Mesenchymal stem cell (in vitro differentiated cells and primary cell): ENCODE measurements around the gene GTF3C1.

Experiments
- DNase-seq: peaks from one replicate; pipeline ENCODE4 v3.0.0-alpha.2; 2013
- H2AFZ ChIP-seq: one replicate; pipeline ENCODE4 v1.6.1; 2013; ENCODE audit warnings: low read depth, mild to moderate bottlenecking, control low read depth, inconsistent platforms, low read length, moderate library complexity
- H2AK5ac ChIP-seq: 2 replicates; pipeline ENCODE4 v1.6.1; 2013; ENCODE audit warnings: low read length, moderate library complexity, mild to moderate bottlenecking, inconsistent platforms; ENCODE audit not compliant: severe bottlenecking
- H2BK120ac ChIP-seq: one replicate; pipeline ENCODE4 v1.6.1; 2013; ENCODE audit warnings: low read depth, mild to moderate bottlenecking, inconsistent platforms, low read length, moderate library complexity
- H2BK12ac ChIP-seq, 2 experiments: one replicate each; pipeline ENCODE4 v1.6.1; 2013; ENCODE audit warnings: inconsistent platforms in 2 of 2, low read length in 2 of 2, mild to moderate bottlenecking in 2 of 2, moderate library complexity in 2 of 2, control low read depth in 1 of 2
- H2BK15ac ChIP-seq: one replicate; pipeline ENCODE4 v1.6.1; 2013; ENCODE audit warnings: mild to moderate bottlenecking, low read depth, inconsistent platforms; ENCODE audit not compliant: poor library complexity, severe bottlenecking
- H2BK5ac ChIP-seq: 2 replicates; pipeline ENCODE4 v1.6.1; 2013; ENCODE audit warnings: low read depth, mild to moderate bottlenecking, low read length, control low read depth, inconsistent platforms; ENCODE audit not compliant: poor library complexity, severe bottlenecking
- H3K14ac ChIP-seq, 2 experiments: one replicate each; pipeline ENCODE4 v1.6.1; 2013; ENCODE audit warnings: inconsistent platforms in 2 of 2, low read length in 2 of 2, control low read depth in 1 of 2, mild to moderate bottlenecking in 1 of 2, moderate library complexity in 1 of 2
- H3K18ac ChIP-seq, 2 experiments: one replicate each; pipeline ENCODE4 v1.6.1; 2013; ENCODE audit warnings: inconsistent platforms in 2 of 2, low read length in 2 of 2, control low read depth in 1 of 2, low read depth in 1 of 2, mild to moderate bottlenecking in 1 of 2
- H3K23ac ChIP-seq, 2 experiments: one replicate each; pipeline ENCODE4 v1.6.1; 2013; ENCODE audit warnings: inconsistent platforms in 2 of 2, low read length in 2 of 2, mild to moderate bottlenecking in 2 of 2, moderate library complexity in 2 of 2, control low read depth in 1 of 2
- H3K27ac ChIP-seq: 2 replicates; pipeline ENCODE4 v1.5.1; 2013; ENCODE audit warnings: mild to moderate bottlenecking, moderate library complexity, low read length, control low read depth, inconsistent platforms; ENCODE audit not compliant: poor library complexity, severe bottlenecking
- H3K27me3 ChIP-seq, 2 experiments: 2 replicates each; pipeline versions ENCODE4 v1.6.1 to v1.7.0; 2013; ENCODE audit warnings: low read length in 2 of 2, mild to moderate bottlenecking in 2 of 2, moderate library complexity in 2 of 2, control low read depth in 1 of 2, inconsistent platforms in 1 of 2; ENCODE audit not compliant: control insufficient read depth in 1 of 2, insufficient read depth in 1 of 2
- H3K36me3 ChIP-seq, 2 experiments: 2 replicates each; pipeline versions ENCODE4 v1.6.1 to v1.7.0; 2013; ENCODE audit warnings: low read length in 2 of 2, control low read depth in 1 of 2, inconsistent platforms in 1 of 2, low read depth in 1 of 2, mild to moderate bottlenecking in 1 of 2; ENCODE audit not compliant: insufficient read depth in 2 of 2, control insufficient read depth in 1 of 2
- H3K4ac ChIP-seq, 2 experiments: one replicate each; pipeline ENCODE4 v1.6.1; 2013; ENCODE audit warnings: inconsistent platforms in 2 of 2, low read length in 2 of 2, mild to moderate bottlenecking in 2 of 2, moderate library complexity in 2 of 2, control low read depth in 1 of 2, low read depth in 1 of 2
- H3K4me1 ChIP-seq: 2 replicates; pipeline ENCODE4 v1.6.1; 2013; ENCODE audit warnings: low read depth, low read length, control low read depth; ENCODE audit not compliant: control insufficient read depth, insufficient read depth
- H3K4me2 ChIP-seq: 2 replicates; pipeline ENCODE4 v1.6.1; 2013; ENCODE audit warnings: low read length, mild to moderate bottlenecking, inconsistent platforms; ENCODE audit not compliant: poor library complexity, severe bottlenecking
- H3K4me3 ChIP-seq, 2 experiments: 2 replicates each; pipeline versions ENCODE4 v1.5.1 to v1.7.0; 2013; ENCODE audit warnings: low read length in 2 of 2, mild to moderate bottlenecking in 2 of 2, control low read depth in 1 of 2, low read depth in 1 of 2; ENCODE audit not compliant: insufficient read depth in 1 of 2
- H3K79me1 ChIP-seq: replicated peaks from 2 replicates; pipeline ENCODE4 v1.6.1; 2013; ENCODE audit warnings: mild to moderate bottlenecking, control low read depth, low read length, inconsistent platforms; ENCODE audit not compliant: poor library complexity, severe bottlenecking
- H3K9ac ChIP-seq: 2 replicates; pipeline ENCODE4 v1.7.0; 2013; ENCODE audit warnings: mild to moderate bottlenecking, low read length, moderate library complexity
- H3K9me3 ChIP-seq: 2 replicates; pipeline ENCODE4 v1.7.0; 2013; ENCODE audit warnings: mild to moderate bottlenecking, low read length; ENCODE audit not compliant: control insufficient read depth
- H4K8ac ChIP-seq: one replicate; pipeline ENCODE4 v1.6.1; 2013; ENCODE audit warnings: inconsistent platforms, mild to moderate bottlenecking, low read length, moderate library complexity
- H4K91ac ChIP-seq: one replicate; pipeline ENCODE4 v1.6.1; 2013; ENCODE audit warnings: mild to moderate bottlenecking, low read length, inconsistent platforms
- WGBS: methylation state at CpG from one replicate; pipeline ENCODE4 v1.1.7; 2013; ENCODE audit warnings: mixed read lengths; 5-methylcytosine and 5-hydroxymethylcytosine counted together

GTF3C1 gene

DNA sequence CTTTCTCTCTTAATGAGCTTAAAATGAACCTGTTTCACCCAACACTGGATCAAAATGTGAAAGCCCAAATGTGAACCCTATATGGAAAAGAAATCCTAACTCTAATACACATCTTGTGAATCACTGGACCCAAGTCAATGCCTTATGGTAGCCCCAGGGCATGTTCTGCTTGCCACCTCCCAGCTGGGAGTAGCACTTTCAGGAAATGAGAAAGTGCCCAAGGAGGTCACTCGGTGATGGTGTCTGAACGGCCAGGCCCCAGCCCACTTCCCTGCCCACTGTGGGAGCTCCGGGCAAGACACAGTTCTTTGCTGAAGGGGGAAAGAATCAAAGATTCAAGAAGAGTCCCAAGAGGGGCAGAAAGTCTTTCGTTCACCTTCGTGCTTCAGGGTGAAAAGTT lies 46.1 kb downstream of the GTF3C1 start:
- Histone ChIP-seq H3K27me3 (no peaks in the 10 kb centered on the region), H2BK5ac (no peak overlapping the region), H2BK12ac (no peak overlapping the region), H3K9ac (no peak overlapping the region), H3K4ac (no peak overlapping the region), H2BK120ac (no peak overlapping the region), H3K14ac (no peak overlapping the region), H4K91ac (no peak overlapping the region), H2AK5ac (no peak overlapping the region), H3K23ac (no peak overlapping the region), H3K9me3 (no peaks in the 10 kb centered on the region), H2BK15ac (no peak overlapping the region), H2AFZ (no peak overlapping the region), H3K79me1 (peaks cover 11% of the 10 kb centered on the region), H3K36me3 (peaks cover 86 to 99% of the 10 kb centered on the region in 2 experiments), H3K4me3 (no peak overlapping the region), H3K18ac (no peak overlapping the region), H4K8ac (no peak overlapping the region), H3K4me1 (peaks cover 2% of the 10 kb centered on the region), H3K4me2 (no peak overlapping the region), H3K27ac (no peak overlapping the region)
- 76% methylated on average over 5 of the region's 5 CpGs for WGBS
- no peak for DNase-seq

- Histone ChIP-seq H3K27me3 (no peaks in the 10 kb centered on the region), H2AFZ (no peak overlapping the region), H3K4me1 (peaks cover 4% of the 10 kb centered on the region), H3K23ac (no peak overlapping the region), H3K36me3 (peaks cover 78 to 99% of the 10 kb centered on the region in 2 experiments), H3K4me3 (no peak overlapping the region), H3K79me1 (peaks cover 14% of the 10 kb centered on the region), H3K9ac (no peak overlapping the region), H2AK5ac (no peak overlapping the region), H3K4me2 (no peak overlapping the region), H2BK15ac (no peak overlapping the region), H2BK5ac (no peak overlapping the region), H2BK120ac (no peak overlapping the region), H3K18ac (no peak overlapping the region), H3K27ac (no peak overlapping the region), H3K4ac (no peak overlapping the region), H3K14ac (no peak overlapping the region), H3K9me3 (no peaks in the 10 kb centered on the region), H2BK12ac (no peak overlapping the region), H4K8ac (no peak overlapping the region), H4K91ac (no peak overlapping the region)
- DNase-seq: no peak
- 98% methylated on average over 3 of the region's 3 CpGs for WGBS
These were observed 48.9 kb downstream of the GTF3C1 start for GRCh38 chr16:27500801-27501200.

DNA sequence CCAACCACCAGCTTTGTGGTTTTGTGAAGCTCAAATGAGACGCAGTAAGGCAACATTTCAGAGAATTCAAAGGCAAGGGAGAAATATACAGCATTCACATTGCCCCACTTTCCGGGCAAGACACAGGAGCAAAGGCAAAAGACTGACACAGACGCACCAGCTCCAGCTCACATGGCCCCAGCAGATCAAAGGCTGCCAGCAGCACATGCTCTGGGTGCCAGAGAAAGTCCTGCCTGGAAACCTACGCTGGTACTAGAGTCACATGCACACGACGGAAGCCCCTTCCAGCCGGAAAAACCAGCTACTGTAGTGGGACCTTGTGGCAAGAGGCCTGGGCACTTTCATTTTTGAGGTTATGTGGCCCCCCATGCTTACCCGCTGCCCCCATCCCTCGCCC lies 50.1 kb downstream of the GTF3C1 start:
- H3K9me3 ChIP-seq: no peaks in the 10 kb centered on the region
- H3K18ac ChIP-seq: no peak overlapping the region
- H3K14ac ChIP-seq: no peak overlapping the region
- no peak overlapping the region for H3K4me3 ChIP-seq
- H2BK5ac ChIP-seq: no peak overlapping the region
- no peak overlapping the region for H2BK12ac ChIP-seq
- no peak overlapping the region for H2BK120ac ChIP-seq
- H4K8ac ChIP-seq: no peak overlapping the region
- peaks cover 19% of the 10 kb centered on the region for H3K79me1 ChIP-seq
- H3K9ac ChIP-seq: no peak overlapping the region
- H3K36me3 ChIP-seq: peaks cover 81 to 99% of the 10 kb centered on the region in 2 experiments
- H3K23ac ChIP-seq: no peak overlapping the region
- H3K27me3 ChIP-seq: no peaks in the 10 kb centered on the region
- 96% methylated on average over 8 of the region's 9 CpGs for WGBS
- no peak for DNase-seq
- H2AK5ac ChIP-seq: no peak overlapping the region
- no peak overlapping the region for H2AFZ ChIP-seq
- H3K4me1 ChIP-seq: peaks cover 6% of the 10 kb centered on the region
- no peak overlapping the region for H3K4me2 ChIP-seq
- H3K4ac ChIP-seq: no peak overlapping the region
- H2BK15ac ChIP-seq: no peak overlapping the region
- no peak overlapping the region for H3K27ac ChIP-seq
- no peak overlapping the region for H4K91ac ChIP-seq

- 97% methylated on average over 14 of the region's 14 CpGs for WGBS
- no peak overlapping the region for H2AFZ ChIP-seq
- H3K27me3 ChIP-seq: no peaks in the 10 kb centered on the region
- H4K91ac ChIP-seq: no peak overlapping the region
- no peak overlapping the region for H3K4me2 ChIP-seq
- no peak overlapping the region for H3K18ac ChIP-seq
- H3K4me1 ChIP-seq: peaks cover 6% of the 10 kb centered on the region
- no peak overlapping the region for H3K4me3 ChIP-seq
- H4K8ac ChIP-seq: no peak overlapping the region
- no peaks in the 10 kb centered on the region for H3K9me3 ChIP-seq
- no peak overlapping the region for H2BK12ac ChIP-seq
- H3K9ac ChIP-seq: no peak overlapping the region
- no peak overlapping the region for H3K4ac ChIP-seq
- no peak overlapping the region for H3K23ac ChIP-seq
- no peak for DNase-seq
- no peak overlapping the region for H2AK5ac ChIP-seq
- H2BK5ac ChIP-seq: no peak overlapping the region
- no peak overlapping the region for H2BK15ac ChIP-seq
- no peak overlapping the region for H3K27ac ChIP-seq
- H2BK120ac ChIP-seq: no peak overlapping the region
- H3K36me3 ChIP-seq: peaks cover 78 to 99% of the 10 kb centered on the region in 2 experiments
- H3K14ac ChIP-seq: no peak overlapping the region
- peaks cover 20% of the 10 kb centered on the region for H3K79me1 ChIP-seq
These were observed 50.6 kb downstream of the GTF3C1 start for GRCh38 chr16:27498916-27499658.
